Skeletal muscle satellite cell (primary cell): Measurements from ENCODE around the gene RAG1.
A peak's percentile ranks its signal among the peaks of the same experiment; 100 is the strongest.

ENCODE experiments used
- H3K27me3 ChIP-seq: 2 replicates; pipeline ENCODE4 v1.7.0; 2013; ENCODE audit warnings: low read length; ENCODE audit not compliant: control insufficient read depth, insufficient read depth
- H3K36me3 ChIP-seq: 2 replicates; pipeline ENCODE4 v1.7.0; 2013; ENCODE audit warnings: mild to moderate bottlenecking, control low read depth, low read length; ENCODE audit not compliant: insufficient read depth
- H3K4me1 ChIP-seq: 2 replicates; pipeline ENCODE4 v1.7.0; 2013; ENCODE audit warnings: low read length; ENCODE audit not compliant: control insufficient read depth, insufficient read depth
- H3K4me2 ChIP-seq: 2 replicates; pipeline ENCODE4 v1.7.0; 2013; ENCODE audit warnings: mild to moderate bottlenecking, low read length
- H3K4me3 ChIP-seq: 2 replicates; pipeline ENCODE4 v1.7.0; 2013; ENCODE audit warnings: low read length
- H3K9ac ChIP-seq: 2 replicates; pipeline ENCODE4 v1.7.0; 2013; ENCODE audit warnings: mild to moderate bottlenecking, low read depth, low read length, moderate library complexity
- H3K9me3 ChIP-seq: replicated peaks from 2 replicates; pipeline ENCODE4 v1.7.0; 2013; ENCODE audit warnings: mild to moderate bottlenecking, control low read depth, low read length

RAG1 gene

GRCh38 chr11:36617543-36618362, 49.9 kb downstream of the RAG1 start:
- H3K9ac ChIP-seq: no peak overlapping the region
- no peaks in the 10 kb centered on the region for H3K9me3 ChIP-seq
- H3K4me3 ChIP-seq: no peak overlapping the region
- no peaks in the 10 kb centered on the region for H3K27me3 ChIP-seq
- no peaks in the 10 kb centered on the region for H3K36me3 ChIP-seq
- H3K4me2 ChIP-seq: no peak overlapping the region
- peaks cover 11% of the 10 kb centered on the region for H3K4me1 ChIP-seq

GRCh38 chr11:36618363-36619047, 50.7 kb downstream of the RAG1 start:
- Histone ChIP-seq H3K27me3 (no peaks in the 10 kb centered on the region), H3K9ac (no peak overlapping the region), H3K36me3 (no peaks in the 10 kb centered on the region), H3K9me3 (no peaks in the 10 kb centered on the region), H3K4me1 (peaks cover 11% of the 10 kb centered on the region), H3K4me2 (no peak overlapping the region), H3K4me3 (no peak overlapping the region)

GRCh38 chr11:36619502-36619901, 51.7 kb downstream of the RAG1 start:
- H3K4me2 ChIP-seq: peak overlapping the region; percentile 35
- H3K36me3 ChIP-seq: no peaks in the 10 kb centered on the region
- no peak overlapping the region for H3K4me3 ChIP-seq
- peaks cover 11% of the 10 kb centered on the region for H3K4me1 ChIP-seq
- no peaks in the 10 kb centered on the region for H3K27me3 ChIP-seq
- no peaks in the 10 kb centered on the region for H3K9me3 ChIP-seq
- no peak overlapping the region for H3K9ac ChIP-seq

- Histone ChIP-seq H3K9me3 (no peaks in the 10 kb centered on the region), H3K36me3 (no peaks in the 10 kb centered on the region), H3K4me2 (no peak overlapping the region), H3K27me3 (no peaks in the 10 kb centered on the region), H3K4me3 (no peak overlapping the region), H3K9ac (no peak overlapping the region), H3K4me1 (peaks cover 11% of the 10 kb centered on the region)
These were observed 52.4 kb downstream of the RAG1 start for GRCh38 chr11:36620246-36620645.

GRCh38 chr11:36622431-36623136, 54.8 kb downstream of the RAG1 start:
- Histone ChIP-seq H3K4me2 (no peak overlapping the region), H3K4me1 (peaks cover 11% of the 10 kb centered on the region), H3K27me3 (no peaks in the 10 kb centered on the region), H3K36me3 (no peaks in the 10 kb centered on the region), H3K4me3 (no peak overlapping the region), H3K9ac (no peak overlapping the region), H3K9me3 (no peaks in the 10 kb centered on the region)

- no peak overlapping the region for H3K4me2 ChIP-seq
- H3K9ac ChIP-seq: no peak overlapping the region
- H3K27me3 ChIP-seq: no peaks in the 10 kb centered on the region
- H3K4me1 ChIP-seq: peaks cover 11% of the 10 kb centered on the region
- H3K9me3 ChIP-seq: no peaks in the 10 kb centered on the region
- no peaks in the 10 kb centered on the region for H3K36me3 ChIP-seq
- no peak overlapping the region for H3K4me3 ChIP-seq
These were observed 55.7 kb downstream of the RAG1 start for GRCh38 chr11:36623494-36623893.

GRCh38 chr11:36627006-36627405, 59.2 kb downstream of the RAG1 start:
- H3K27me3 ChIP-seq: no peaks in the 10 kb centered on the region
- H3K4me2 ChIP-seq: no peak overlapping the region
- no peak overlapping the region for H3K4me3 ChIP-seq
- H3K9ac ChIP-seq: no peak overlapping the region
- no peaks in the 10 kb centered on the region for H3K9me3 ChIP-seq
- H3K4me1 ChIP-seq: no peaks in the 10 kb centered on the region
- no peaks in the 10 kb centered on the region for H3K36me3 ChIP-seq

GRCh38 chr11:36627471-36627870, 59.7 kb downstream of the RAG1 start:
- Histone ChIP-seq H3K27me3 (no peaks in the 10 kb centered on the region), H3K4me1 (no peaks in the 10 kb centered on the region), H3K9me3 (no peaks in the 10 kb centered on the region), H3K9ac (no peak overlapping the region), H3K4me3 (no peak overlapping the region), H3K36me3 (no peaks in the 10 kb centered on the region), H3K4me2 (no peak overlapping the region)

GRCh38 chr11:36628141-36628540, 60.3 kb downstream of the RAG1 start:
- Histone ChIP-seq H3K36me3 (no peaks in the 10 kb centered on the region), H3K4me3 (no peak overlapping the region), H3K4me2 (no peak overlapping the region), H3K9me3 (no peaks in the 10 kb centered on the region), H3K4me1 (no peaks in the 10 kb centered on the region), H3K9ac (no peak overlapping the region), H3K27me3 (no peaks in the 10 kb centered on the region)

GRCh38 chr11:36628765-36629244, 61.0 kb downstream of the RAG1 start:
- no peak overlapping the region for H3K4me2 ChIP-seq
- no peak overlapping the region for H3K4me3 ChIP-seq
- no peaks in the 10 kb centered on the region for H3K9me3 ChIP-seq
- no peaks in the 10 kb centered on the region for H3K36me3 ChIP-seq
- H3K9ac ChIP-seq: no peak overlapping the region
- no peaks in the 10 kb centered on the region for H3K4me1 ChIP-seq
- no peaks in the 10 kb centered on the region for H3K27me3 ChIP-seq
